Keratinocyte (primary cell): ENCODE results near the gene BRIP1. TPM values are rescaled to one million over a fixed set of nuclear protein-coding genes. Genes with fewer than 3 reads are reported as not detected.

Experiments used
- DNase-seq: peaks from one replicate; pipeline ENCODE4 v3.0.0-alpha.2; 2011; ENCODE audit warnings: low read depth, missing footprints, low spot score
- FAIRE-seq: peaks from 2 replicates; lab custom pipeline; 2011; peaks lifted over from hg19 to GRCh38; lab: Jason Lieb, UNC
- H2AFZ ChIP-seq: 2 replicates; pipeline ENCODE4 v1.6.0; 2012; ENCODE audit warnings: low read length, control low read depth, inconsistent platforms; ENCODE audit not compliant: control insufficient read depth
- H3K27ac ChIP-seq: 2 replicates; pipeline ENCODE4 v1.5.1; 2011; ENCODE audit warnings: low read length; ENCODE audit not compliant: control insufficient read depth, insufficient read depth
- H3K27me3 ChIP-seq: 3 replicates; pipeline ENCODE4 v1.6.0; 2011; ENCODE audit warnings: low read length; ENCODE audit not compliant: control insufficient read depth, insufficient read depth; ENCODE audit errors: extremely low read depth
- H3K36me3 ChIP-seq, 2 experiments: 2 replicates in 1 of 2; 3 replicates in 1 of 2; pipeline ENCODE4 v1.5.1; 2011; ENCODE audit warnings: low read length in 2 of 2, mild to moderate bottlenecking in 1 of 2; ENCODE audit not compliant: control insufficient read depth in 2 of 2, insufficient read depth in 2 of 2; ENCODE audit errors: extremely low read depth in 1 of 2
- H3K4me1 ChIP-seq: 3 replicates; pipeline ENCODE4 v1.5.1; 2011; ENCODE audit warnings: low read length; ENCODE audit not compliant: control insufficient read depth, insufficient read depth; ENCODE audit errors: extremely low read depth
- H3K4me2 ChIP-seq: 3 replicates; pipeline ENCODE4 v1.6.0; 2011; ENCODE audit warnings: low read depth, low read length; ENCODE audit not compliant: control insufficient read depth, insufficient read depth; ENCODE audit errors: extremely low read depth
- H3K4me3 ChIP-seq, 3 experiments: fragments of 200-600 bp in 1 of 3; sonication (generic) in 1 of 3; 2 replicates in 2 of 3; 3 replicates in 1 of 3; pipeline ENCODE4 v1.5.1; 2011 to 2016; ENCODE audit warnings: low read length in 3 of 3, mild to moderate bottlenecking in 3 of 3, control low read depth in 2 of 3, inconsistent platforms in 1 of 3, low read depth in 1 of 3, mixed read lengths in 1 of 3, mixed run types in 1 of 3, moderate library complexity in 1 of 3; ENCODE audit not compliant: control insufficient read depth in 2 of 3, insufficient read depth in 2 of 3; ENCODE audit errors: extremely low read depth in 1 of 3
- H3K79me2 ChIP-seq: 2 replicates; pipeline ENCODE4 v1.6.0; 2012; ENCODE audit warnings: low read length; ENCODE audit not compliant: control insufficient read depth, insufficient read depth
- H3K9ac ChIP-seq: 3 replicates; pipeline ENCODE4 v1.6.0; 2011; ENCODE audit warnings: low read length; ENCODE audit not compliant: control insufficient read depth, insufficient read depth; ENCODE audit errors: extremely low read depth
- H3K9me1 ChIP-seq: 3 replicates; pipeline ENCODE4 v1.6.0; 2011; ENCODE audit warnings: low read length; ENCODE audit not compliant: control insufficient read depth, insufficient read depth; ENCODE audit errors: extremely low read depth
- H3K9me3 ChIP-seq: 2 replicates; pipeline ENCODE4 v1.5.1; 2012; ENCODE audit warnings: low read depth, low read length; ENCODE audit not compliant: control insufficient read depth
- H4K20me1 ChIP-seq: 3 replicates; pipeline ENCODE4 v1.6.0; 2011; ENCODE audit warnings: low read length; ENCODE audit not compliant: control insufficient read depth, insufficient read depth; ENCODE audit errors: extremely low read depth
- CTCF ChIP-seq, 3 experiments: IDR thresholded peaks in 1 of 3; conservative IDR thresholded peaks in 1 of 3; optimal IDR thresholded peaks in 1 of 3; 2 replicates in 2 of 3; 3 replicates in 1 of 3; pipeline versions ENCODE3 to v1.5.1; 2011; ENCODE audit warnings: low read length in 3 of 3, mild to moderate bottlenecking in 3 of 3, moderate library complexity in 2 of 3, control low read depth in 1 of 3, inconsistent platforms in 1 of 3; ENCODE audit not compliant: insufficient read depth in 2 of 3; ENCODE audit errors: extremely low read depth in 1 of 3
- EZH2 ChIP-seq: IDR thresholded peaks from one replicate; pipeline ENCODE4 v1.6.1; 2012; ENCODE audit warnings: inconsistent platforms, mild to moderate bottlenecking, low read length, moderate library complexity
- dilution Hi-C: fragments of 300-500 bp; cut with MboI; formaldehyde crosslinking; loops from one replicate; pipeline ENCODE4 v1.7.0; 2020; ENCODE audit warnings: low sequenced_read_pairs; ENCODE audit not compliant: extremely low pct_ligation_motif_present
- polyA plus RNA-seq, 5 experiments: library from polyadenylated mRNA; depleted of rRNA in 3 of 5; stranded (reverse) in 3 of 5; stranded (forward) in 1 of 5; unstranded in 1 of 5; fragments of >200 nt; gene quantifications; 1 replicate in 1 of 5; 2 replicates in 3 of 5; 3 replicates in 1 of 5; pipeline versions ENCODE4 v1.2.1 to v1.2.3, GENCODE V29; 2011 to 2012; ENCODE audit warnings: missing spikeins in 2 of 5, low read depth in 1 of 5, low replicate concordance in 1 of 5

Gene BRIP1
- polyA plus RNA-seq, 1 donor (not counting 4 experiments of a cell fraction or from before 2014, with no cell fraction given): 4.0 TPM

- no peak for FAIRE-seq
- dilution Hi-C loops: no loop called here
These were observed 37.7 kb downstream of the BRIP1 start for GRCh38 chr17:61825448-61826137.

GRCh38 chr17:61822326-61823285 lies 40.7 kb downstream of the BRIP1 start:
- Histone ChIP-seq H3K9me3 (no peaks in the 10 kb centered on the region), H3K27ac (no peak overlapping the region), H3K4me2 (no peak overlapping the region), H3K9ac (no peak overlapping the region), H3K4me3 (no peak overlapping the region), H3K79me2 (no peaks in the 10 kb centered on the region), H3K27me3 (no peaks in the 10 kb centered on the region), H4K20me1 (no peaks in the 10 kb centered on the region), H3K4me1 (no peaks in the 10 kb centered on the region), H3K36me3 (peaks cover 0 to 3% of the 10 kb centered on the region in 2 experiments), H2AFZ (no peak overlapping the region), H3K9me1 (no peaks in the 10 kb centered on the region)
- no peak for DNase-seq
- dilution Hi-C loops: no loop called here
- TF ChIP-seq CTCF (optimal IDR thresholded peaks at IDR 0.05 in 1 of 3, IDR thresholded peaks at IDR 0.05 in 1 of 3, conservative IDR thresholded peaks at IDR 0.05 in 1 of 3; ENCODE audit: extremely low read depth in 1 of 3, insufficient read depth in 2 of 3, low read length in 3 of 3) (no peak), EZH2 (no peak)
- no peak for FAIRE-seq

More at GRCh38 chr17:61825448-61826137, 37.7 kb downstream of the BRIP1 start:
- H3K9me1 ChIP-seq: no peaks in the 10 kb centered on the region
- no peak overlapping the region for H3K4me3 ChIP-seq
- no peaks in the 10 kb centered on the region for H4K20me1 ChIP-seq
- no peaks in the 10 kb centered on the region for H3K4me1 ChIP-seq
- TF ChIP-seq EZH2 (no peak), CTCF (optimal IDR thresholded peaks at IDR 0.05 in 1 of 3, IDR thresholded peaks at IDR 0.05 in 1 of 3, conservative IDR thresholded peaks at IDR 0.05 in 1 of 3; ENCODE audit: extremely low read depth in 1 of 3, insufficient read depth in 2 of 3, low read length in 3 of 3) (no peak)
- H2AFZ ChIP-seq: no peak overlapping the region
- no peaks in the 10 kb centered on the region for H3K27me3 ChIP-seq
- no peak overlapping the region for H3K9ac ChIP-seq
- no peak overlapping the region for H3K27ac ChIP-seq
- no peak overlapping the region for H3K4me2 ChIP-seq
- no peaks in the 10 kb centered on the region for H3K9me3 ChIP-seq
- no peaks in the 10 kb centered on the region for H3K79me2 ChIP-seq
- peaks cover 0 to 3% of the 10 kb centered on the region in 2 experiments for H3K36me3 ChIP-seq
- no peak for DNase-seq
